GM19023 (cell line): Measurements from ENCODE around the gene MS4A7.

ENCODE experiments used
- ATAC-seq: cut with Tn5 transposase; IDR thresholded peaks from one replicate; pipeline ENCODE4 v1.9.1; 2021; ENCODE audit warnings: mild to moderate bottlenecking, moderate library complexity; ENCODE audit not compliant: unreplicated experiment

MS4A7 gene

DNA sequence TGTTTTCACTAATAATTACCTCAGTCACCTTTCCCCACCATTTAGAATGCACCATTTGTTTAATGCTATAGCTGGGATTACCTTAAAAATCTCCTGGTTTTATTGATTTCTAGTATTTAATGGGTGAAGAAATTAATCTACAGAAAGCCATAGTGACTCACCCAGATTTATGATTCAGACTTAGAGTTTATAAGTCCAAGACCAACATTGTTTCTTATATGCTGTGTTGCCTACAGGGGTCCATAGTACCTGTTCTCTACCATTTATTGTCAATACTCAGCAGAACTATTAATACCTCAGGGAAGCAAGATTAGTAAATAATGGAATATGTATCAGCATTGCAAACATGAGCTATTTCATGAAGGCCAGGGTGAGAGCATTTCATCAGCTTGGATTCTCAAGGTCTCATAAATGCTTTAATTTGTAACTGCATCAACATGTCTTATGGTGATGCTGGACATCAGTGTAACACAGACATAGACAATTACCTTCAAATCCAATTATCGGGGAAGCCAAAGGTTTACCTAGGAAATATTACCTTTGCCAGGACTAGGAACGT, 8.0 kb upstream of the MS4A7 start:
- no peak for ATAC-seq

DNA sequence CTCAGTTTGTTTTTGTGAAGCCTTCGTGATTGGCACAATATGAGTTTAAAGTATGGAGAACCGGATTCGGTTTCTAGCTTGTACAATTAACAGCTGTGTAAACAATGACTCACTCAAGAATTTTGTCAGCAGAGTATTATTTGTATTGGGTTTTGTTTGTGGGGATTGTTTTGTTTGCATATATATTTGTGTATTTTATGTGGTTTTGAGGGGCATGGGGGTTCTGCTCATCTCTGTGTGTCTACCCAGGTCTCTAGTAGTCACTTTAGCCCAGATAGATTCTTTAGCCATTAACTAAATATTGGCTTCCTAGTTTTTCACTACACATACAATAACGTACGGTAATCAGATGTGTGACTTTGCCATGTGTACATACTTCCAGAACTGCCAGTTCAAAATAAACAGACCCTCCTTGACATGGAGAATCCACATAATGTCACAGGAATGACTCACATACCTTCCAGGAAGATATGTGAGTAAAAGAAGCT, 7.5 kb upstream of the MS4A7 start:
- ATAC-seq, result no peak

DNA sequence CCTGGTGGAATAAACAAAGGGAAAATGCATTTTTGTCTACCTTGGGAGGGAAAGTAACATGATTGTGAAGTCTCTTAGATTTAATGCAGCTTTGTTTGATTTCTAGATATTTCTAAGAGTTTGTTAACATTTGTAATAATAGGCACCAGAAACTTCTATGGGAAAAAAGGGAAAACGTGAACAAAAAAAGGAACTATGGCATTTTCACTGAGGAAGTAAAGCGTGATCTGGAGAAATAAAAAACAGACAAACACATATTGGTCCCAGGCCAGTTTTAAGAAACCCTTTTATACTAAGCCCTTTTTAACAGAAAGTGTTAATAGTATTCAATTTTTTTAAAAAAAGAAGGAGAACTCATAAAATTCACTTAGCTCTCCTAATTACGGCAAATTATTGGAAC, 6.9 kb upstream of the MS4A7 start:
- no peak for ATAC-seq

DNA sequence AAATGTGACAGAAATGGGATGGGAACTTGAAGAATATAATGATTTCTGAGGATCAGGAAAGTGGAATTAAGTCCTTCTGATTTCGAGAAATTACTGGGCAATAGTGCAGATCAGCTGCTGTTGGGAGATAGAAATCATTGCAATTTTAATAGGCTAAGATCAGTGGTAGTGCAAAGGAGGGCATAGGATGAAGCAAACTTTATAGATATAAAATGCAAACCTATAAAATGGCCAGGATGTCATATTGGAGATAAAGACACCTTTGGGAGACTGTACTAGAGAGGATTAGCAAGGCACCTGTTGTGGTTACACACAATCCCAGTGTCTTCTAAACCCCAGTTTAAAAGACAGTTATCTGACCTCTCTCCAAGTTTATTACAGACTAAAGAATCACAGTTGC, 6.5 kb upstream of the MS4A7 start:
- ATAC-seq, result no peak

DNA sequence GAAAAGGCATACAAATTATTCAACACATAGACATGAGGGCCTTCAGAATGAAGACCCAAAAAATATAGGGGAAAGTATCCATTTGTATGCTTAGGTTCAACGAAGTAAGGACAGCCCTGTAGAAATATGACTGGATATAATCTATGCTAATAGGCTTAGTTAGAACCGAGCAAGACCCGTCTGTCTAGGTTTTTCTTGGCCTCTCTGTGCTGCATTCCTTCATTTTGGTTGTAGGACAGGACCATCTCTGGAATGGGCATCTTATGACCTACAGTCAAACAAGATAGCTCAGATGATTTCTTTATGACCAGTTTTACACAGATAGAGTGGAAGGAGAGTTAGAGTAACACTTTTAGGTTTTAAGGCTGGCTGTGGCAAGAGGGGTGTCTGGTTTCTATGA, 5.6 kb upstream of the MS4A7 start:
- ATAC-seq, result no peak

DNA sequence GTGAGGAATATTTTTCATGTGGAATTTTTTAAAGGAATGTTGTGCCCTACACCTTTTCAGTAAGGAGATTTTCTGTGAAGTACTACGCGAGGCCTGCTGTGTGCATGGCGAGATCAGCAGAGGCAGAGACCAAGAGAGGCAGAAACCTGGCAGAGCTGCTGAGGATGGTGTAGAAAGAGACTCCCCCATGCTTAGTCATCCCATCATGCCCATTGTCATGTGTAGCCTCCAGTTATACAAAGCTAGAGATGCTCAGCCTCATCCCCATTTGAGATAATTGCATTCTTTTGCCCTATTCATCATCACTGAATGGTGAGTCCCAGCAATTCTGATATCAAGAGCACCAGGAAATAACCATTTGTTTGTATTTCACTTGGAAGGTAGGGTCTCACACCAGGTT, 3.0 kb upstream of the MS4A7 start:
- no peak for ATAC-seq

DNA sequence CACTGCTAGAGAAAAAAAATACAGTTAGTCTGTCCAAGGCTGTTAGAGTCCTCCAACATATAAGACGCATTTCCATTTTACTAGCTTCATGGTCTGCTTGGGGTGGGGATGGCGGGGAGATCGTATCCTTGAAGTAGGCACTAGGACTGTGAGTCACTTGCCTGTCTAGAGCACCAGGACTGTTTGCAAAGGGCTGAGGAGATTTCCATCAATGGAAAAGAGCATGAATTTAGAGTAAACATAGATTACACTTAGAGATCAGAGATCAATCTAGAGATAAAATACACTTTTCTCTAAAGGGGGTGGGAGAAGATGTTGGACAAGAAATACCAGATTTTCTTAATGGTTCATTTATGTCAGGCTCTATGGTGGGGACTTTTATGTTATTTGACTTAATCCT, 1.7 kb upstream of the MS4A7 start:
- ATAC-seq, result no peak

DNA sequence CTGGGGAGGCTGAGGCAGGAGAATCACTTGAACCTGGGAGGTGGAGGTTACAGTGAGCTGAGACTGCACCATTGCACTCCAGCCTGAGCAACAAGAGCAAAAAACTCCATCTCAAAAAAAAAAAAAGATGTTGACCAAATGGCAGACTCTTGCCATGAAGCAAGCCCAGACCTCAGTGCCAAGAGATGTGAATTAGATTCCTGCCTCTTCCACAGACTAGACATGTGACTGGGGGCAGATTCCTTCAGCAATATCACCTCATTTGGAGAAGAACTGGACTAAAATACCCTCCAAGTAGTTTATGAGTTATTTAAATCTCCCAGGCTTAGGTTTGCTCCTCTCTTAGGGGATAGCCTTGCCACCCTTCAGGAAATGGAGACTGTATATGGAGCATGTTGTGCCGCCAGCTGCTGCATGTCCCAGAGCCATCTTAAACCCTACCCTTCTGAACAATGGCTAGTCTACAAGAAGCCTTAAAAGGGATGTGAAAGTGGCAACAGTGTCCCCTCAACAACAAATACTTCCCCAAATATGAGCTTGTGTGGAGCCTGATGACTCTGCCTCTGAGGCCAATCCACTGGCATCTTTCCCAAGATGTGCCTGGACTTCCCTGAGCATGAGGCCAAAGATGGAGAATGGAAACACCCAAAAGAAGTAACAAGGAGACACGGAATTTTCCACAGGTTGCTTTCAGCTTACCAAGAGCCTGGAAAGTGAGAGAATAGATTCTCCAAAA, 763 bp upstream of the MS4A7 start:
- peak; percentile 45 for ATAC-seq

DNA sequence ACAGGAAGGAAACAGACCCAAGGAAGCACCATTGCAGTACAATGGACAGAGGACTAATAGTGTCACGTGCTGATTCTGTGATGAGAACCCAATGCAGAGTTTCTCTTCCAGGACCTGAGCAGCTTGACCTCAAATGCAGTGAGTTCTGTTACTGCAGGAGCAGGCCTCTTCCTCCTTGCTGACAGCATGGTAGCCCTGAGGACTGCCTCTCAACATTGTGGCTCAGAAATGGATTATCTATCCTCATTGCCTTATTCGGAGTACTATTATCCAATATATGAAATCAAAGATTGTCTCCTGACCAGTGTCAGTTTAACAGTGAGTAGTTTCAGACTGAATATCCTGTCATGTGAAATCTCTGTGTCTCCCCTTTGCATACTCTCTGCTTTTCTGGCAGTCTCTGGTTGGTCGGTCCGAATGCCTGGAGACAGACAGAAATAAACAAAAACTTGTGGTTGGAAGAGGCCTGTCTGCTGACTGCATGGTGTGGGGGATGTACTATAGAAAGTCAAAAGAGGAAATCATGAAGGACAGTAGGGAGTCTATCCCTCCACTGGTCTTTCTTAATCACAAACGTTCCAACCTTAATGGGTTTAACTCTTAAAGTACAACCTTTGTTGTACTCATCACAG, 11.1 kb downstream of the MS4A7 start:
- ATAC-seq, result peak; percentile 96

DNA sequence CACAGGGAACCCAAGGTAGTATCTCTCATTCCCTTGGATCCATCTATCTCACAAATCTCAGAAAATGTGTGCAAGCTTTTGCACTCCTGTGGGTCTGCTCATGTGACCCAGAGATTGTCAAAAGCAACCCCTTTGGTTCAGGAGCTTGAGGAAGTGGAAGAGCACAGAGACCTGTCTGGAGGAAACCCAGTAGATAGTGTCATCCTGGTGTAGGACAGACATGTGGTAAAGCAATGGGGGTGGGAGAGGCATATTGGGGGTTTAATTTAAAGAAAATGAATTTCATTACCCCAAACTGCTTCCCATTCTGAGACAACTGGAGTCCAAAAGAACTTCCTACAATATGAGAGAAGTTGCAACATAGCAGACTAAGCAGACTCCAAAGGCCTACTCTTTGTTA, 12.1 kb downstream of the MS4A7 start:
- ATAC-seq, result no peak

DNA sequence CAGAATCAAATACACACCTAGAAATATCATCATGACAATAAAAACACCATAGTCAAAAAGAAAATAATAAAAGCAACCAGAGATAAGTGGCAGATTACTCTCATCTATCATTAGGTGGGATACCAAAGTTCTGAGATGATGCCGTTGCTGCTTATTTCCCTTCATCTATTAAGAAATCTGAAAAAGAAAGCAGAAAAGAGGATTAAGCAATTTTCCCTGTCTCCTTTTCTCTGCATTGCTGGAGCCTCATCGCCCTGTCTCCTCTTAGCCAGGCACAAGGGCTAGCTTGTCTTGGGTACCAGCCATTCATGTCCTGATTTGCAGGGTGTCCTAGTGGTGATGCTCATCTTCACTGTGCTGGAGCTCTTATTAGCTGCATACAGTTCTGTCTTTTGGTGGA, 14.0 kb downstream of the MS4A7 start:
- no peak for ATAC-seq

DNA sequence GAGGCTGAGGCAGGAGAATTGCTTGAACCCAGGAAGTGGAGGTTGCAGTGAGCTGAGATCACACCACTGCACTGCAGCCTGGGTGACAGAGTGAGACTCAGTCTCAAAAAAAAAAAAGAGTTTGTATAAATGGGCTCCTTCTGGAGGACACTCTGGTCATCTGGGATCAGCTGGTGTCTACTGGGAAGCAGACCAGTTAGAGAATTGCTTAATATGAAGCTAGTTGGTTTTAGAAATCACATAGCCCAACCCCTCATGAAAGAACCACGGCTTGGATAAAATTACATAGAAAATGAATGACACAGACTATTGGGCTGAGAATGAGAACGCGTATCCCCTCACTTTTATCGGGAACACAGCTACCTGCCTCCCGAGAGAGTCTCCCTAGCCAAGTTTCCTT, 14.7 kb downstream of the MS4A7 start:
- ATAC-seq, result no peak

DNA sequence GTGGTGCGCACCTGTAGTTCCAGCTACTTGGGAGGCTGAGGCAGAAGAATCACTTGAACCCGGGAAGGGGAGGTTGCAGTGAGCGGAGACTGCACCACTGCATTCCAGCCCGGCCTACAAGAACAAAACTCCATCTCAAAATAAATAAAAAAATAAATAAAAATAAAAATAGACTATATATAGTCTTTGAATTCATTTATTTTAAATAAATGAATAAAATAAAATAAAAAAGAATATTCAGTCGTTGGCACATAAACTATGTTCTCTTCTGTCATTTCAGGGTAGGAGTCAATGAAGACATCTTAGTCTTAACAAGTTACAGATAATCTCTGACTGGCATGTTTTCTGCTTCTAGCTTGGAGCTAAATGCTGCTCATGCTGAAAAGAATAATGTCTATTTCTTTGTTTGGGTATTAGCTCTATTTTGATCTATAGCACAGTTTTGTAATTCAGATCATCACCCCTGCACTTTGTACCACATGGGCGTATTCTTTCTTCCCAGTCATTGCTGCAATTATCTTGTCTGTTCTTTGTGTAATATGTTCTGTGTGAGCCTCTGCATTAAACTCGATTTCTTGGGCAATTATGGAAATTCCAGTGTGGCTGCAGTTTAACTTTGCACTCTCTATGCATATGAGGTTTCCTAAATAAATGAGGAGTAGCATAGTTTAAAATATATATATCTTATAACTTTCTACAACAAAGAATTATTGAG, 16.5 kb downstream of the MS4A7 start:
- ATAC-seq, result no peak

DNA sequence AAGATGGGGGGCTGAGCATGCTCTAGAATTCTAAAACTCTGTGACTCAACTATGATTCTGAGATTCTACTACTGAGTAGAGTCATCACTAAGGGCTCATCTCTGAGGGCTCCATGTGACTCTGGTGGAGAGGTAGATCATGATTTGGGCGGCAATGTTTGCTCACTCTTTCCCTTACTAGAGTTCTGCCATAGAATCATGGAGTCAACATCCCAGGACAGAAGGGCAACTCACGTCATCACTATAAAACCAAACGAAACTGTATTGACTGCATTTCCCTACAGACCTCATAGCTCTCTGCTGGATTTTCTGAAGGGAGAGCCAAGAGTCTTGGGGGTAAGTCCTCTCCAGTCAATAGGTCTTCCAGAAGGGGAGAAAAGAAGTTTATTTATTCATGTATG, 18.1 kb downstream of the MS4A7 start, which contains the start of gene MS4A14:
MS4A14 (plus strand) TSS at position 78 of the 400 bp plus-strand sequence; CDS start at position 198, 120 bp downstream.
- ATAC-seq, result no peak

DNA sequence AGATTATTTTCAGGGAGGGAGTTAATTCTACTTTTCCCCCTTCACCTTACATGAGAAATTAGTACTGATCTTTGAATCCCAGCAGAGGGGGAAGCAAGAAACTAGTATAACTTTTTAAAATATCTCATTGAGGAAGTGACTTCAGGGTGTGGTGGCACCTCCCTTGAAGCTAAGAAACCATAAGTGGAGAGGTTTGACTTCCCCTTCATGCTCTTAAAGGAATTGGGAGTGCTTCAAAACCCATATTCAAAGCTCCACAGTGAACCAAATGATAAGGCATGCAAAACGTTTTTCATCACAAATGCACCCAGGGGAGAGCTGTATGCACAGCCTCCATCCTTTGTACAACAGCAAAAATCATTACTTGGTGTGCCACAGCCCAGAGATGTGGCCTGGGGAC, 18.5 kb downstream of the MS4A7 start:
- no peak for ATAC-seq

DNA sequence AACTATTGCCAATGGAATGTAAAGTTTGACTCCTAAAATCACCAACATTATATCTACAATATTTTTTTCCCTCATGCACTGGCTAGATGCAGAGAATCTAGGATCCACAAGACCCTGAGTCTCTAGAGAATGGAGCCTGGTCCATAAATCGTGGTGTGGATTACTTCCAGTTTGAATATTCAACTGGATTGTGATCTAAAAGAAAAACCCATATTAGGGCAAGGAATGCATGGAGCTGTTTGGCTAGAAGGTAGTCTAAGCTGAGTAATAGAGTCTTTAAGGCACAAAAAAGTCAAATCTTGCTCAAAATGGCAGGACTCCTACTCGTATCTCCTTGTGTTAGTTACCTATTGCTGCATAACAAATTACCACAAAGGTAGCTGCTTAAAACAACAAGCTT, 41.7 kb downstream of the MS4A7 start:
- no peak for ATAC-seq

DNA sequence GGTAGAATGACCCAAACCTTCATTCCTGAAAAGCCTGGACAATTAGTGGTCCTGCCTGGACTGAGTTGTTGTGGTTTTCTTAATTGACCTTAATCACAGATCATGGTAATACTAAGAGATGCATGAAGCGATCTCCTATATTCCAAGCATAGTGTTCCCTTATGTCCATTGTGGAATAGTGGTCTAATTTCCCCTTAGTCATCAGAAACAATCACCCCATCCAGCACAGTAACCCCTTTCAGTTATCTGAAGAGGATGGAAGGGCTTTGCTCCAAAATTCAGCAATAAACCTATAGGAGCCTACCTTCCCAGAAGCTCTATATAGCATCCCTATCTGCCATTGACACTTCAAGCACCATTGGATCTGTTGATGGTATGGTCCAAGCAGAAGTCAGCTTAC, 44.3 kb downstream of the MS4A7 start:
- no peak for ATAC-seq

DNA sequence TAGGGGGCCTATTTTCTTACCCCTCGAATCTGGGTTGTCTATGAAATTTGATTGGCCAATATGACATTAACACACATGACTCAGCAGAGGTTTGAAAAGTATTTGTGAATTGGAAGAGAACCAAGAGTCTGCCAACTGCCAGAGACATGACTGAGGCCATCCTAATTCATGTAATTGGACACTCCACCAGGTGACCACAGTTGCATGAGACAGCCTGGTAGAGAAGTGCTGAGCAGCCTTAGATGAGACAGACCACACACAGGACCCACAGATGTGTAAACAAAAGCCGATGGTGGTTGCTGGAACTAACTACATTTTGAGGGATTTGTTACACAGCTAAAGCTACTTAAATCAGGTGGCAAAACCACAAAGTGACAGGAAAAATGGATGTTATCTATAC, 50.2 kb downstream of the MS4A7 start:
- no peak for ATAC-seq

DNA sequence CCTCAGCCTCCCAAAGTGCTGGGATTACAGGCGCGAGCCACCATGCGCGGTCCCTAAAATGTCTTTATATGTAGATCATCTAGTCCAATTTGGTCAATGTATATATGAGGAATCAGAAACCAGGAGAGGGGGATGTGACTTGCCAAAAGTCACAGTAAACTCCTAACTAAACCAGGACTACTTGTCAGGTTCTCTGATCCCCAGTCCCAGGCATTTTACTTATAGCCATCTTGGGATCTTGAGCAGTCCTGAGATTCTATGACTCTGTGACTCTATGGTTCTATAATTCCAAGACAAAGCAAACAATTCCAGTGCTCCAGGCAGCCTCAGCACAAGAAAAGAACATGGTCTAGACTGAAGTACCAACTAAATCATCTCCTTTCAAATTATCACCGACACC, 50.9 kb downstream of the MS4A7 start, which contains the start of gene MS4A5:
MS4A5 (plus strand) TSS at position 301 of the 400 bp plus-strand sequence. CDS start 103 bp downstream, outside the sequence.
- no peak for ATAC-seq

DNA sequence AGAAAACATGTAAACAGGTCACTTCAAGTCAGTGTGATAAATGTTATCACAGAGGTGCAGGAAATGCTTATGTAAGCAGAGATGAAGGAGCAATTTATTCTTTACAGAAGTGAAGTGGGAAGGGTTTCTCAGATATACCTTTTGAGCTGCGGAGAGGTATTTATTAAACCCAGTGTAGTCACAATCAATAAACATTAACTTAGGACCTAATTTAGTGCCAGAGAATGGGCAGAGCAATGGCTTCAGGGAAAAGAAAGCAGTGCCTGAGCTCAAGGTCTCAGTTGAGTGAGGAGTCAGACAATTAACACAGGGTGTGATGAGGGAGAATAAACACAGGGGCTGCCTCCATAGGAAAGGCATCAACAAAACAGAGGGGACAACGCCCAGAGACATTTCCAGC, 52.9 kb downstream of the MS4A7 start:
- ATAC-seq, result no peak

DNA sequence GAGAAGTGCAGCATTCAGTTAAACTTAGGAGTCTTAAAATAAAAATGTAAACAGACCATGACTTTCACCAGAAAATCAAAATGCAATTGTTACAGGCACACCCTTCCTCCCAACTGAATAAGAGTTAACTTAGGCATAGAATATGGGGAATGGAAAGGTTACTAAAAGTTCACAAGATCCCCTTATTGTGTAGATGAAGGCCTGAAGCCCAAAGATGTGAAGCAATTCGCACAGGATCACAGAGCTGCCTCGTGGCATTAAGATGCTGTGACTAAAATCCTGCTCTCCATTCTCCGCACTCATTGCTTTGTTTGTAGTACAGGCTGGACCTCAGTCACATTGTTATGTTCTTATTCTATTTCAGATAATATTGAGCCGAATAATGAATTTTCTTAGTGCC, 55.1 kb downstream of the MS4A7 start:
- no peak for ATAC-seq
